HPDE6-E6E7 (cell line): Measurements from ENCODE around the gene HDAC6.
A peak's percentile ranks its signal among the peaks of the same experiment; 100 is the strongest.
"Not testable (repeated sequence)": the region's sequence is repeated elsewhere in the genome, so short reads cannot be mapped to it uniquely, and the experiment has no call there.

Experiments used
- DNase-seq: peaks from one replicate; pipeline ENCODE4 v3.0.0; 2011; ENCODE audit warnings: missing footprints; ENCODE audit errors: extremely low spot score

HDAC6 gene

DNA sequence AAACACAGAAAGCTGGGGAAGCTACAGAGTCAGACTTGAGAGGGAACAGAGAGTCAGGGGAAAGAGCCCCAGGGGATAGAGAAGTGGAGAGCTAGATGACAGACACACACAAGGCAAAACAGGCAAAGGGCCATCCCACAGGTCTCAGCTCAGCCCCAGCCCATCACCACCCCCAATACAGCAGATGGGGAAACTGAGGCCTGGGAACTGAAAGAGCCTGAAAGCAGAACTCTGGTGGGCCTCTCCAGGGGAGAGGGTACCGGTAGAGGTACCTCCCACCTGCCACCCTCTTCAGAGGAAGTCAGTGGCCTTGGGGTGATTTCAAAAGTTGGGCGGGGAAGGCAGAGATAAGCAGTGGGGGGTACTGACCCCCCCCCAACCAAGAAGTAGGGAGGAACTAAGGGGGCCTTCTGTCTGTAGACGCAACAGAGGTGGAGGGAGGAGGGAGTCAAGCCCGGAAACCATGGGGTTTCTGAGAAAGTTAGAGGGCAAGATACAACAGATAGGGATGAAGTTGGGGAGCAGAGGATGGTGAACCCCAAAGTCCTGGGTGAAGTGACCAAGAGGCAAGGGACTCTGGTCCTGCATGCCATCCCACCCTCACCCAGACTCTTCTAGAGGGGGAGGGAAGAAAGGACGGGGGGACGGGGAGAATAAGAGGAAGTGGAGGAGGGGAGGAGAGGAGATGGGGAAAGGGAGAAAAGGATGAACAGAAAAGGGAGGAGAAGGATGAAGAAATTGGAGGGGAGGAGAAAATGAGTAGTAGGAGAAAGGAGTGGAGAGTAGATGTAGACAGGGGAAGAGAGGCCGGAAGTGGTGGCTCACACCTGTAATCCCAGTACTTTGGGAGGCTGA lies 12.3 kb upstream of the HDAC6 start:
- DNase-seq: no peak

DNA sequence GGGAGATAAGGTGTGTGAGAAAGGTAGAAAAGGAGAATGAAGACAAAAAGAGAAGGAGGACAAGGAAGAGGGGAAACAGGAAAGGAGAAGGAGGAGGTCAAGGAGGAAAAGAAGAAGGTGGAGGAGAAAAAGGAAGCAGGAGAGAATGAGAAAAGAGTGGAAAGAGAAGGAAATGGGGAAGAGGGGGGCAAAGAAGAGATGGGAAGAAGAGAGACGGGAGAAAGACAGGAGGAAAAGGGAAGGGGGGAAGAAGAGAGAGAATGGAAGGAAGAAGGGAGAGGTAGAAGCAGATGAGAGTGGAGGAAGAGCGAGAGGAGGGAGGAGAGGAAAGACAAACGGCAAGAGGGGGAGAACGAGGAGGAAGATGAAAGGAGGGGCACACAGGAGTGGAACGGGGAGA lies 11.4 kb upstream of the HDAC6 start:
- DNase-seq: no peak

DNA sequence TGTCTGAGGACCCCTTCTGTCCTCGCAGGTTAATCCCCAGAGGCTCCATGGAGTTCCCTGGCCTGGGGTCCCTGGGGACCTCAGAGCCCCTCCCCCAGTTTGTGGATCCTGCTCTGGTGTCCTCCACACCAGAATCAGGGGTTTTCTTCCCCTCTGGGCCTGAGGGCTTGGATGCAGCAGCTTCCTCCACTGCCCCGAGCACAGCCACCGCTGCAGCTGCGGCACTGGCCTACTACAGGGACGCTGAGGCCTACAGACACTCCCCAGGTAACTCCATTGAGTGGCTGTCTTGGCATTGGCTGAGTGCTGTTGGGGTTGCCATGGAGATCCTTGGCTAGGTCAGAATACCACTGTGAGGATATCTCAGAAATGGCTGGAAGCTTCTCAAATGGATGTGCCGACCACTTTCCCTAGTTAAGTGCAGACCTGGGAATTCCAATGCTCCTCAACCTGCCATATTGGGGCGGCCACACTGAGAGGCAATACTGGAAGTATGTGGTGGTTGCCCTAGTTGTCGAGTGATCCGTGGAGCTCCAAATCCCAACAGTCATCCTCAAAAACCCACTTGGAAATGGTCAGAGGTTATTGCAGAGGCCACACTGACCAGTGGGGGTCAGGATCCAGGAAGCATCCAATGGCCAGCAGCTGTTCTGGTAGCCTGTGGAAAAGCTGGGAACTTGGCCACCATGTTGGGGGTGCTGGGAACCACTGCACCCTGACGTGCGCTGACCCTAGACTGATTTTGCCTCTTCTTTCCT lies 10.6 kb upstream of the HDAC6 start:
- no peak for DNase-seq

DNA sequence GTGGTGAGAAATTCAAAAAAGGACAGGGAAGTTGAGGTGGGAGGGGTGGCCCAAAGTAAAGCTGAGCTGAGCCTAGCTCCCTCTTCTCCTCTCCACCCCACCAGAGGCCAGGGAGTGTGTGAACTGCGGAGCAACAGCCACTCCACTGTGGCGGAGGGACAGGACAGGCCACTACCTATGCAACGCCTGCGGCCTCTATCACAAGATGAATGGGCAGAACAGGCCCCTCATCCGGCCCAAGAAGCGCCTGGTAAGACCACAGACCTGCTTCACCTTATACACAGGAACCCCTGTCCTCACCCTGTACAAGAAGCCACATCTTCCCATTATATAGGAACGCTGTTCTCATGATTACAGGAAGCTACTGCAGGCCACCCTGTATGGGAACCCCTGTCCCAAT lies 9.6 kb upstream of the HDAC6 start:
- DNase-seq: no peak

DNA sequence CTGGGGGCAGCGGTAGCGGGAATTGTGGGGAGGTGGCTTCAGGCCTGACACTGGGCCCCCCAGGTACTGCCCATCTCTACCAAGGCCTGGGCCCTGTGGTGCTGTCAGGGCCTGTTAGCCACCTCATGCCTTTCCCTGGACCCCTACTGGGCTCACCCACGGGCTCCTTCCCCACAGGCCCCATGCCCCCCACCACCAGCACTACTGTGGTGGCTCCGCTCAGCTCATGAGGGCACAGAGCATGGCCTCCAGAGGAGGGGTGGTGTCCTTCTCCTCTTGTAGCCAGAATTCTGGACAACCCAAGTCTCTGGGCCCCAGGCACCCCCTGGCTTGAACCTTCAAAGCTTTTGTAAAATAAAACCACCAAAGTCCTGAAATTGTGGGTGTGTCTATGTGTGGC lies 7.9 kb upstream of the HDAC6 start:
- DNase-seq: no peak

DNA sequence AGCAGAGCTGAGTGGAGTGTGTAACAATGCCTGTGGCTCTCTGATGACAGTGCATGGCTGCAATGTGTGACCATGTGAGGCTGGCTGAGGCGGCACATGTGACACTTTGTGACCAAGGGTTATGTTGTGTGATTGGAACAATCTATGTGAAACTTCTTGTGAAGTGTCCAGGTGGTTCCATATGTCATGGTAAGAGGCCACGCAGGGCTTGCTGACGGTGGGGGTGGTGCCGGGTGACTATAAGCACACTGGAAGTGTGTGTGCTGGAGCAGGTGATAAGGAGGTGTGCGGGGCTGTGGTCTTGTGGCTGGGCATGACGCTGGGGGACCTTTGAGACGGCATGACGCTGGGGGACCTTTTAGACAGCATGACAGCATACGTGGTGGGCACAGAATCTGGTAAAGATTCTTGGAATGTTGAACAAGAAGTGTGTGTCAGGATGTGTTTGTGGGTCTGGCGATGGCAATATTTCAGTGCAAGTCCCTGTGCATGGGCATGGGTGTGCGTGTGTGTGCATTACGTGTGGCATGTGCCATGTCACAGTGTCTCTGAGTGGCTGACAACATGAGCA lies 7.4 kb upstream of the HDAC6 start:
- DNase-seq: no peak

DNA sequence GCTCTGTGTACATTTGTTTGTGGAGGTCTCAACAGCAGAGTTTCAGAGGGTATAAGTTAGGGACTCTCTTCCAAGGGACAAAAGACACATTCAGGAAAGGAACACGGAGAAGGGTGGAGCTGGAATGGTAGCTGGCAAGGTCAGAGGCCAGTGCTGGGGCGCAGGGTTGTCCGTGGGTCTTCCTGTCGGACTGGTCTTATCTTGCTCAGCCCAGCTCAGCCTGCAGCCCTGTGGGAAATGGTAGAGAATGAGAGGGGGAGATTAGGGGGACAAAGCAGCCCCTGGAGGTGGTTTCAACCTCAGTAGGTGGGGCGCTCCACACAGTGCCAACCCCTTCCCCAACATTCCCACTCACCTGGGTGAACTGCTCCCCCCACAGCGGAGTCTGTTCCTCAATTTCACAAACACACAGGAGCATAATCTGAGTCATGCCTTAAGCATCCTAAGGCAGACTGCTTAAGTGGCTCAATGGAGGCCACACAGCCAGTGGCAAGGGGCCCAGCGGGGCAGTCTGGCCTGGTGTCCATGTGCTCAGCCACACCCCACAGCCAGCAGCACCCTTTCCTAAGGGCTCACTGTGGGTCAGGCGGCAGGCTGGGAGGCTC lies 6.9 kb upstream of the HDAC6 start:
- DNase-seq: peak; percentile 44

DNA sequence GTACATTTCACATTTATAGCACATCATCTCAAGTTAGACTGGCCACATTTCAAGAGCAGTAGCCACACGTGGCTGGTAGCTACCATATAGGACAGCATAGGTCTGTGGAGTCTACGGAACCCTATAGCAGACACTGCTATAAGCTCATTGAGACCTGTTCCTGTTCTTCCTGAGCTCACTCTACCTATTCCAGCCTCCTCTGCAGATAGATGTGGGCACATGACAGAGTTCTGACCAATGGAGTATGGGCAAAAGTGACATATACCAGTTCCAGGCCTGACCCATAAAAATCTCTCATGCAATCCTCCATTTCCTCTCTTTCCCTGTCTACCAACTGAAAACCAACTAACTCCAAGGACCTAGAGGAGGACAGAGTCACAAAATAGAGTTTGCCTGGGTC lies 3.5 kb upstream of the HDAC6 start:
- DNase-seq: no peak

DNA sequence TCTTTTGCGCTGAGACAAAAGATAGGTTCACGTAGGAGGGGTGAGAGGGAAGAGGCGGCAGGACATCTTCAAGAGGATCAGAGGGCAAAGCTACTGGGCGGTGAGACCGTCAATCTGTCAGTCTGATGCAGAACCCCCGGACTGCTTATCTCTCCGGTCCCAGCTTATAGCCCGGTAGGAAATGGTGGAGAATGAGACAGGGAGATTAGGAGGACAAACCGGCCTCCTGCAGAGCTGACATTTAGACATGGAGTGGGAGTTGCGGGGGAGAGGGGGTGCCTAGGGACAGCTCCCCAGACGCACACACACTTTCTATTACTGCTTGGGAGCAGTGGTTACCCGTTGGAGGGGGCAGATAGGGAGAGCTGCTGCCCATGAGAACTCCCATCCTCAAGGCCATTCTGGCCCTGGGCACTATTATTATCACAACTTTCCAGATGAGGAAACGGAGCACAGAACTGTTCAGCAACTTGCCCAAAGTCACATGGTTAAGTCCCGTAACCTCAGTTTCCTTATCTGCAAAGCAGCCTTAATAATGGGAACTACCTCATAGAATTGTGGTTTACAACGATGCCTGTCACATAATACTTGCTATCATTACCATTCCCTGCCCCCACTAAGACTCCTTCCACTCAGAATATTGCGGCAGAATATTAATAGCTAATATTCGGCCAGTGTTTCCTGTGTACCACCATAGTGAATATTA lies 1.1 kb upstream of the HDAC6 start:
- DNase-seq: no peak

DNA sequence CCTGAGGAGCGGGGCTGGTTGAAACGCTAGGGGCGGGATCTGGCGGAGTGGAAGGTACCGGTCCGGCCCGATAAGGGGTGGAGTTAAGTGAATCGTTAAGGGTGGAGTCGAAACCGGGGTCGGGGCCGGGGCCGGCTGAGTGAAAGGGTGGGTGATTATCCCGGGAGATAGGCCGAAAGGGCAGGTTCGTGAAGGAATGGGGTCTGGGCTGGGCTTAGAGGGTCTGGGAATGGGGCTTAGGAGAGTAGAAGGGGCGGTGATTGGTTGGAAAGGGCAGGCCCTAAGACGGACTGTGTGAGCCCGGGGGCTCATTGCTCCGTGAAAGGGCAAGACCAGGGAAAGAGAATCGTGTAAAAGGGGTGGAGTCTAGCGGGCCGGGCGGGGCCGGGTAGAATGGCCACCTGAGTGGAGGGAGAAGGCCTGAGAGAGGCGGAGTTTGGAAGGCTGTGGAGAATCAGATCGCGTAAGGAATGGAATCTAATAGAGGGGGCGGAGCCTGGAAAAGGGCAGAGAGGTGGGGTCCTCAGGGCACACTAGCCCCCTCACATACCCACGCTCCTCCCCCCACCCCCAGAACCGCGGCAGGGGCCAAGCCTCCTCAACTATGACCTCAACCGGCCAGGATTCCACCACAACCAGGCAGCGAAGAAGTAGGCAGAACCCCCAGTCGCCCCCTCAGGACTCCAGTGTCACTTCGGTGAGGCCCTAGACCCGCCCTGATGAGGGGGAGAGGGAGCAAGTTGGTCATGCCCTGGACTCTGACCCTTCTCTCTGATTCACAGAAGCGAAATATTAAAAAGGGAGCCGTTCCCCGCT lies 430 bp downstream of the HDAC6 start:
- DNase-seq: peak; percentile 66

DNA sequence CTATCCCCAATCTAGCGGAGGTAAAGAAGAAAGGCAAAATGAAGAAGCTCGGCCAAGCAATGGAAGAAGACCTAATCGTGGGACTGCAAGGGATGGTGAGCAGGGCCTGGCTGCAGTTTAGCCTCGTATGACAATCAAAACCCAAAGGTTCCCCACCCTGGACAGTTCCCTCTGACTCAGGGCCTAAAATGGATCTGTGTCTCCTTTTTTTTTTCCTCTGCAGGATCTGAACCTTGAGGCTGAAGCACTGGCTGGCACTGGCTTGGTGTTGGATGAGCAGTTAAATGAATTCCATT lies 986 bp downstream of the HDAC6 start:
- no peak for DNase-seq

DNA sequence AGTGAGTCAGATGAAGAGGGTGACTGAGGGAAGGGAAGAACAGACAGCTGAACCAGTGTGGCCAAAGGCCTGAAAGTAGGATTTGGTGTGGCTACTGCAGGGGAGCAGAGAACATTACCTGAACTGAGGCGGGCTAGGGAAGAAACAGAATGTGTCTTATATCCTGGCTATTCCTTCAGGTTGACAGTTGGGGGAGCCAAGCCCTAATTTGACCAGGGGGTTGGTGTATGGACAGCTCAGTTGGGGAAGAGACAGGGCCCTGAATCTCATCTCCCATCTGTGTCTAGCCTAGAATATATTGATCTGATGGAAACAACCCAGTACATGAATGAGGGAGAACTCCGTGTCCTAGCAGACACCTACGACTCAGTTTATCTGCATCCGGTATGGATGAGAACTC lies 4.2 kb downstream of the HDAC6 start:
- no peak for DNase-seq

DNA sequence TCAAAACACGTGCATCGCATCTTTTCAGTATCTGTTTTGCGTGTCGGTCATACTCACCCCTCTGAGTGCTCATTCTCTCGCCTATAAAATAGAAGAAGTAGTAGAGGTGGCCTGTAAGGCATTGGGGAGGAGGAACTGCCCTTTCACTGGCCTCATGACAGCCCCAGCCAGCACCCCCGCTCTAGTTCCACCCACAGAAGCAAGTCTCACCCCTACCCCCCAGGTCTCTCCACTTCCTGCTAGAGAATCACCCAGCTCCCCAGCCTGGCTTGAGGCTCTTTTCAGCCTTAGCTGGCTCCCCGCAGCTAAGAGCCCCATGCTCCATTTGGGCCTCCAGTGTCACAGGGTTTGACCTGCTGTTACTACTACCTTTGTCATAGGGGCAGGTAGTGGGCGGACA lies 11.8 kb downstream of the HDAC6 start:
- DNase-seq: no peak

DNA sequence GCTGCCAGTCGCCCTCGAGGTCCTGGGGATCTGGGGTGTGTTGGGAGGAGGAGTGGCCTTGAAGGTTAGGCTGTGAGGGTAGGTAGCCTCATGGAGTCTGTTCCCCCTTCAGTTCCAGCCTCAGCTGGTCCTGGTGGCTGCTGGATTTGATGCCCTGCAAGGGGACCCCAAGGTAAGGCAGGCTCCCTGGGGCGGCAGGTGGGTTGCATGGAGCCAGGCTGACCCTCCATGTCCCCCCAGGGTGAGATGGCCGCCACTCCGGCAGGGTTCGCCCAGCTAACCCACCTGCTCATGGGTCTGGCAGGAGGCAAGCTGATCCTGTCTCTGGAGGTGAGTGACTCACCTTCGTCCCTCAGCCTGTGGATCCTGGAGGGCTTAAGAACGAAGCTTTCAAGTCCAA lies 12.9 kb downstream of the HDAC6 start:
- no peak for DNase-seq

DNA sequence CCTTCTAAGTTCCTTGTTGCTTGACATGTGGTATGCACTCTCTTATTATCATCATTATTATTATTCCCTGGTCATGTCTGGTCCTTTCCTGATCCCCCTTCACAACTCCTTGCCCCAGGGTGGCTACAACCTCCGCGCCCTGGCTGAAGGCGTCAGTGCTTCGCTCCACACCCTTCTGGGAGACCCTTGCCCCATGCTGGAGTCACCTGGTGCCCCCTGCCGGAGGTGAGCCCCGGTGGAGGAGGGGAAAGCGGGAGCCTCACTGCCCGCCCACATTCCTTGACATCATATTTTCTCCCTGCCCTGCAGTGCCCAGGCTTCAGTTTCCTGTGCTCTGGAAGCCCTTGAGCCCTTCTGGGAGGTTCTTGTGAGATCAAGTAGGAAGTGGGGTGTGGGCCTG lies 13.4 kb downstream of the HDAC6 start:
- DNase-seq: no peak

DNA sequence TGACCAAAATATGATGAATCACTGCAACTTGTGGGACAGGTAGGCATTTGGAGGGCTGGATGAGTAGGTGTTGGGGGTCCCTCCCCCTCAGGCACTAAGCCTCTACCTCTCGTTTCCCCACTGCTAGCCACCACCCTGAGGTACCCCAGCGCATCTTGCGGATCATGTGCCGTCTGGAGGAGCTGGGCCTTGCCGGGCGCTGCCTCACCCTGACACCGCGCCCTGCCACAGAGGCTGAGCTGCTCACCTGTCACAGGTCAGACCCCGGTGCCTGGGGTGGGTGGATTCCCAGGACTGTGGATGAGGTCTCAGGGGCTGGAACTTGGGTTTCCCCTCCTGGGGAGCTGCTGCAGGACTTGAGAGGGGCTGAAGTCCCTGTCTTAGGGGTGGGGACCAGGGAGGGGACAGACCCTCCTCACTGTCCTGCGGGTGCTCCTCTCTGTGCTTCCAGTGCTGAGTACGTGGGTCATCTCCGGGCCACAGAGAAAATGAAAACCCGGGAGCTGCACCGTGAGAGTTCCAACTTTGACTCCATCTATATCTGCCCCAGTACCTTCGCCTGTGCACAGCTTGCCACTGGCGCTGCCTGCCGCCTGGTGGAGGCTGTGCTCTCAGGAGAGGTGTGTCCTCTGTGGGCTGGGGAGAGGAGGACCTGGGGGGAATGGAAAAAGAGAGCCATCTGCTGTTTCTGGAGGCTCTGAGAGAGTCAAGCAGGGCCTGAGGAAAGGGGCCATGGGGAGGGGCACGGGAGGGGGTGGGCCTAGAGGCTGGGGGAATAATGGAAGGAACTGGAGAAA lies 14.3 kb downstream of the HDAC6 start:
- no peak for DNase-seq

DNA sequence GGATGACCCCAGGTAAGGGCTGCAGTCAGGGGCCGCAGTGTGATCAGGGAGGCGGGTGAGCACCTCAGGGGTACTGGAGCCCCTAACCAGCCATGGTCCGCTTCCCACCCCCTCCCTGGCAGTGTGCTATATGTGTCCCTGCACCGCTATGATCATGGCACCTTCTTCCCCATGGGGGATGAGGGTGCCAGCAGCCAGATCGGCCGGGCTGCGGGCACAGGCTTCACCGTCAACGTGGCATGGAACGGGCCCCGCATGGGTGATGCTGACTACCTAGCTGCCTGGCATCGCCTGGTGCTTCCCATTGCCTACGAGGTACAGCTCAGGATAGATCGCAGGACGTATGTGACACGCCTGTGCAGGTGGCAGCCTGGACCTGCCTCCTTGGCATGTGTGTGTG lies 16.2 kb downstream of the HDAC6 start:
- no peak for DNase-seq

DNA sequence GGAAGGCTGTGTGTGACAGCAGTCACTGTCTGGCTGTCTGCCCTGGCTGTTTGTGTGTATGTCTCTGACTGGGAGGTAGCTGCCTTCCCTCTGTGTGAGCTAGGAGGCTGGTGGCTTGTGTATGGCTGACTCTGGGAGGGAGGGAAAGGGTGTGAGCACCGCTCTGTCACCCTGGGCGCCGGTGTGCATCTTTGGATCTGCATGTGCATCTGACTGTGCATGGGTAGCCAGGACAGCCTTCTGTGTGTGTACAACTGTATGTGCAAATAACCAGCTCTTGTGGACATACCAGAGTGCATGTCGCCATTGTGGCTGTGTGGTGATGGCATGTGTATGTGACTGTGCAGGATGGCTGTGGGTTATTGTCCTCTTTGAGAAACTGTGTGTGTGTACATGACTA lies 17.0 kb downstream of the HDAC6 start:
- no peak for DNase-seq

DNA sequence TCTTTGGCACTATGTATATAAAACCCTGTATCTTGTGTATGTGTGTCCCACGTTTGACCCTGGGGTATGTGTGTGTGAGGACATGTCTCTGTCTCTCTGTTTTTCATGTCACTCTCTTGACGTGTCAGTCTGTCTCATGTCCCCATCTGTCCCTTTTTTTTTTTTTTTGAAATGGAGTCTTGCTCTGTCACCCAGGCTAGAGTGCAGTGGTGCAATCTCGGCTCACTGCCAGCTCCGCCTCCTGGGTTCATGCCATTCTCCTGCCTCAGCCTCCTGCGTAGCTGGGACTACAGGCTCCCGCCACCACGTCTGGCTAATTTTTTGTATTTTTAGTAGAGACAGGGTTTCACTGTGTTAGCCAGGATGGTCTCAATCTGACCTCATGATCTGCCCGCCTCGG lies 17.5 kb downstream of the HDAC6 start:
- DNase-seq: not testable (repeated sequence)

DNA sequence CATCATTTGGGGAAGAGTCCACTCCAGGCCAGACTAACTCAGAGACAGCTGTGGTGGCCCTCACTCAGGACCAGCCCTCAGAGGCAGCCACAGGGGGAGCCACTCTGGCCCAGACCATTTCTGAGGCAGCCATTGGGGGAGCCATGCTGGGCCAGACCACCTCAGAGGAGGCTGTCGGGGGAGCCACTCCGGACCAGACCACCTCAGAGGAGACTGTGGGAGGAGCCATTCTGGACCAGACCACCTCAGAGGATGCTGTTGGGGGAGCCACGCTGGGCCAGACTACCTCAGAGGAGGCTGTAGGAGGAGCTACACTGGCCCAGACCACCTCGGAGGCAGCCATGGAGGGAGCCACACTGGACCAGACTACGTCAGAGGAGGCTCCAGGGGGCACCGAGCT lies 21.2 kb downstream of the HDAC6 start:
- DNase-seq: no peak
